Measurements from ENCODE around the gene CCDC187. TPM values are rescaled to one million over a fixed set of nuclear protein-coding genes. Genes with fewer than 3 reads are reported as not detected.

Gene CCDC187
- total RNA-seq, 1 experiment from 2014 or later: not detected

DNA sequence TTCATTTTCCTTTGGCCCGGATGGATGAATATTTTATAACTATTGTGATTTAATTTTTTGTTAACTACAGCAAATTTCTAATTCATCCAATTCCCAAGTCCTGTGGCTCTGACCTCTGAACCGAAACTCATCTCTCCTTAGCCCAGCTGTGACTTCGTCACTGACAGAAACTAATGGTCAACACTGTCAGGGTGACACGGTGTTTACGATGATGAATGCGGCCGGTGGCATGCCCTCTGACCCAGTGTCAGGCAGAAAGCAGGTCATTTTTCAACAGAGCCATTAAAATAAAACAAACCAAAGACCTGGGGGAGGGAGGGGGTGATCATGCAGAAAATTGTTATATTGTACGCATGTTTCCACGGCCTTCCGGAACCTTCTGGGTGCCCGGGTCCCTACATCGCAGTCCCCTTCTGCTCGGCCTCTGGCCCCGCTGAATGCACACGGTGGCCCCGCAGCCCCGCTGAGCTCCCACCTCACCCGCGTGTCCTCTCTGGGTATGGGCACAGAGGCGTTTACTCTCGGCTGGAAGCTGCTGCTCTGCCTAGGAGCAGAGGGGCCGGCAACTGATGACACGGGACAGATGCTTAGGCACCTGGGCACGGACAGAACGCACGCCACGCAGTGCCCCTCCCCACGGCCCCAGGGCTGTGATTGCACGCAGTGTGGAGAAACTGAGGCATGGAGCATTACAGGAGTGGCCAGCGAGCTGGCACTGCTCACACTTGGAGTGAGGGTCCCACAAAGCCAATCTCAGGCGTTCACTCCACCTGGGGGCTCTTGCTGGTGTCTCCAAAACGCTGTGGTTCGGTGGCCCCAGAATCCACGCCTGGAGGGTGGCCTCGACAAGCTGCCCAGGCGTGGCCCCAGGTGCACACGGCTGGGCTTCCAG lies 8.1 kb downstream of the CCDC187 start:
- DNase-seq (ENCODE audit: low read depth, low spot score): no peak

DNA sequence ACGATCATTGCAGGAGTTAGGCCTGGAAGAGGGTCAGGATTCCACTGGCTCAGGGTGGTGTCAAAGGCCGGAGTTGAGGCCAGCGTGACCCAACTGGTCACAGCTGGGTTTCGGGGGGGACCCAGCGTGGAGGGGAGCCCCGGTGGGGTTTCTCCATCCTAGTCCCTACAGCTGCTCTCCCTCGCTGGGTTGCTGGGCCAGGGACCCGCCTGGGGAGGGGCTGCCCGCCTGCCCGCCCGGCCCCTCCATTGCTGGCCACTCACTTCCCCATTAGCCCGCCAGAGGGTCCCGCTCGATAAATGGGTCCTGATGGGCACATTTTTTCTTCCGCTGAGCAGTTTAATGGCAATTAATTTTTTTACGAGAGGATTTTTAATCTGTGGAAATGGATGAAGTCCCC lies 8.8 kb downstream of the CCDC187 start:
- in situ Hi-C loops (cut with HindIII; ENCODE audit: low pct_unique_long_range_greater_than_20kb, low sequenced_read_pairs): no loop called here
- no peak for DNase-seq (ENCODE audit: low read depth, low spot score)

More for the DNA sequence above, 8.1 kb downstream of the CCDC187 start:
- in situ Hi-C loops (cut with HindIII; ENCODE audit: low pct_unique_long_range_greater_than_20kb, low sequenced_read_pairs): no loop called here

DNA sequence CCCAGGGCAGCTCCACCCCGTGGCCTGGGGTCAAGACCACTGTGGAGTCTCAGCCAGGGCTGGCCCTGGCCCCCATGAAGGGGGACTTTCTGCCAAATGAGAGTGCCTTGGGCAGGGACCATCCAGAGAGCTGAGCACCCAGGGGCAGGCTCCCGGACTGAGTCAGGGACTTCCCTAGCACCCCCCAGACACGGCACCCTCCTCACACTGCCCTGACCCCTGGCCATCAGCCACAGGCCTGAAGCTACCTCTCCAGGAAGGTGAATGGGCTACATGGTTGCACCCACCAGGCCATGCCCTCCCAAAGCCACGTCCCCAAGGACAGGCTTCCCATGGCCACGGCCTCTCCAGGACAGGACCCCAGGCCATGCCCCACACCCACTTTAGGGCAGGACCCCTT lies 9.5 kb downstream of the CCDC187 start:
- no peak for DNase-seq (ENCODE audit: low read depth, low spot score)
- in situ Hi-C loops (cut with HindIII; ENCODE audit: low pct_unique_long_range_greater_than_20kb, low sequenced_read_pairs): no loop called here

DNA sequence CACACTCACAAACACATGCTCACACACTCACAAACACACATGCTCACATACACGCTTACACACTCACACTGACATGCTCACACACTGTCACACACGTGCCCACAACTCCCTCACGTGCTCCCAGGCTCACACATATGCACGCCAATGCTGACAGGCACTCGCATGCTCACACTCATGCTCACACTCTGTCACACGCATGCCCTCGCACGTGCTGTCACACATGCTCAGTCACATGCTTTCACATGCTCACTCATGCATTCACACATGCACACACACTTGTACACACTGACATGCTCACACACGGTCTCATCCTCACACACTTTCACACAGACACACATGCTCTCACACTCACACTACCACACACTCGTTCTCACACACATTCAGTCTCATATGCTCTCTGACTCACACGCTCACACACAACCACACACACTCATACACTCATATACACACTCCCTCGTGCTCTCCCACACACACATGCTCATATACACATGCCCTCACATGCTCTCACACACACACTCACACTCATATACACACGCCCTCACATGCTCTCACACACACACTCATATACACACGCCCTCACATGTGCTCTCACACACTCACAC lies 10.3 kb downstream of the CCDC187 start:
- in situ Hi-C loops (cut with HindIII; ENCODE audit: low pct_unique_long_range_greater_than_20kb, low sequenced_read_pairs): no loop called here
- no peak for DNase-seq (ENCODE audit: low read depth, low spot score)

DNA sequence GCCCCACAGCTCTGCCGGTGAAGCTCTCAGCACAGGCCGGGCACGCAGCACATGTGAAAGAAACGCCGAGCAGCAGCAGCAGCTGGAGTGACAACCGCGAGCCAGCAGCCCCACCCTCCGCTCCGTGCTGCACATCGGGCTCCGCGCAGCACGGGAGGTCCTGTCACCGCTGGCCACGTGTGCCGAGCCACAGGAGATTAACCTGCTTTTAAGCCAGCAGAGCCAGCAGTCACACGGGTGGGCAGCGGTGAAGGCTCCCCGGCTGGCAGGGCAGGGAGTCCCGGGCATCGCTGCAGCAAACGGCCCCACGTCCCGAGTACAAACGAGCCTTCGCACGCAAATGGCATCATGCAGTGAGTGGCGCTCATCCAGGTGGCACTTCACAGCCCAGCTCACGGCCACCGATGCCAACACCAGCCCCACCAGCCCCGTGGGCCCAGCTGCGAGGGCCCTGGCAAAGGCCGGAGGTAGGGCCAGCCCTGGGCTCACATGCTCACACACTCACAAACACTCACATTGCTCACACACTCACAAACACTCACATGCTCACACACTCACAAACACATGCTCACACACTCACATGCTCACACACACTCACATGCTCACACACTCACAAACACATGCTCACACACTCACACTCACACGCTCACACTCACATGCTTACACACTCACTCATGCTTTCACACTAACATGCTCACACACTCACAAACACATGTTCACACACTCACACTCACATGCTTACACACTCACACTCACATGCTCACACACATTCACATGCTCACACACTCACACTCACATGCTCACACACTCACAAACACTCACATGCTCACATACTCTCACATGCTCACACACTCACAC lies 11.1 kb downstream of the CCDC187 start:
- no peak for DNase-seq (ENCODE audit: low read depth, low spot score)
- in situ Hi-C loops (cut with HindIII; ENCODE audit: low pct_unique_long_range_greater_than_20kb, low sequenced_read_pairs): no loop called here

DNA sequence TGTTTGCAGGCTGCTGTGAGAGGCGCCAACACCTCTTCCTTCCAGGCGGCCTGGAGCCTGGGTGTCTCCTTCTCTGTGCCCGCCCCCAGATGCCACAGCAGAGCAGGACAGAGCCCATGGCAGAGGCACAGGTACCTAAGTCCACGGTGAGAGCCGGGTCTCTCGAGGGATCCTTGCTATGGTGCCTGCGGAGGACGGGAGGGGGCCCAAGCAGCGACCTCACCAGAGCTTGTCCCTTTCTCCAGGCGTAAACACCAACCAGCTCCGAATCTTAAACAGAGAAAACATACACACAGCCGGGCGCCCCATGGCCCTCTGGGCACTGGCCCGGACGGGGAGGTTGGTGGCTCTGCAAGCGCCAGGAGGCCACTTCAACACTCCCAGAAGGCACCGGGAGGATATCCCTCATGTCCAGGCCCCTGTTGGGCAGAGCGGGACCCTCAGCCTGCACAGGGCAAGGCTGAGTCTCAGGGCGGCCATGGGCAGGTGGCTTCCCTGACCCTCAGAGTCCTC lies 11.8 kb downstream of the CCDC187 start:
- DNase-seq (ENCODE audit: low read depth, low spot score): no peak
- in situ Hi-C loops (cut with HindIII; ENCODE audit: low pct_unique_long_range_greater_than_20kb, low sequenced_read_pairs): no loop called here

DNA sequence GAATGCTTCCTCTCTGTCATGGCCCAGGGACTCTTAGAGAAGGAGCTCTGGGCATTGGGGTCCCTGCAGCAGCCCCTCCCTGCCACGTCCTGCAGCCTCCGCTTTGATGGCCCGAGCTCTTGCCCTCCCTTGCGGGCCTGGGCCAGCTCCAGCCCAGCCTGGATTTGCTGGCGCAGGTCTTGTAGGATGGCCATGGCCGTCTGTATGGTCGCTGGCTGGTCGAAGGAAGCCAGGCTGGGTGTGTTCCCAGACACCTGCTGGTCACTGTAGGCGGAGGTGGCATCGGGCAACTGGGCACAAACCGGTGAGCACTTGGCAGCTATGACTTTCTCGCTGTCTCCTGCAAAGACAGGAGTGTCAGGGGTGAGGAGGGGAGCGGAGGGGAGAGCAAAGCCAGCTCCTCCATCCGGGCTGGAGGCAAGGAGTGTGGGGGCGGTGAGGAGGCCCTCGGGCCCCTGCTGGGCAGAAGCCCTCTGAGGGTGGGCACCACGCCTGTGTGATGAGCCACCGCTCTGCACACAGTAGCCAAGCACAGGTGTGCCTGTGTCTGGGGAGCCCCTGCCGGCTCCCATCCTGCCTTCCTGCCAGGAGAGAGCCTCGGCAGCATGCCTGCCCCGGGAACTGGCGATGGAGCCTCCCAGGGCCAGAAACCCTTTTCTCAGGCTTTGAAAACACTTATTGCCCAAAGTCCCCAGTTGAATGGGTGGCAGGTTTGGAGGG lies 12.4 kb downstream of the CCDC187 start:
- no peak for DNase-seq (ENCODE audit: low read depth, low spot score)
- in situ Hi-C loops (cut with HindIII; ENCODE audit: low pct_unique_long_range_greater_than_20kb, low sequenced_read_pairs): no loop called here

DNA sequence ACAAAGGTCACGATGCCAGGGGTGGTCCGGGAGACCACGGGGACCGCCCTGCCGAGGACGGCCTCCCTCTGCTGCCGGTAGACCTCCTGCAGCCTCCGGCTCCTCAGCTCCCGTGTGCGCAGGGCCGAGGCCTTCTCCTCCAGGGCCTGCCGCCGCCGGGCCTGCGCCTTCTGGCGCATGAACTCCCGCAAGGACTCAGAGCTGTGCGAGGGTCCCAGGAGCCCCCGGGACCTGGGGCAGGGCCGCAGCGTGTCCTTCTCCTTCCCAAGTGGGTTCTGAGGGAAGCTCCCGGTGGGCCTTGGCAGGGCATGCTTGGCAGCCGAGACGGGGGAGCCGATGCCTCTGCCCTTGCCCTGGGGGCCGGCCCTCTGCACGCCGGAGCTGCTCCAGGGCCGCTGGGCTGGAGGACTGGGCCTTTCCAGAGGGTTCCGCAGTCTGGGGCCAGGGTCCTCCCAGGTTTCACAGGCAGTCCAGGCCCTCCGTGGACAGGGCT lies 13.3 kb downstream of the CCDC187 start:
- no peak for DNase-seq (ENCODE audit: low read depth, low spot score)
- in situ Hi-C loops (cut with HindIII; ENCODE audit: low pct_unique_long_range_greater_than_20kb, low sequenced_read_pairs): no loop called here

DNA sequence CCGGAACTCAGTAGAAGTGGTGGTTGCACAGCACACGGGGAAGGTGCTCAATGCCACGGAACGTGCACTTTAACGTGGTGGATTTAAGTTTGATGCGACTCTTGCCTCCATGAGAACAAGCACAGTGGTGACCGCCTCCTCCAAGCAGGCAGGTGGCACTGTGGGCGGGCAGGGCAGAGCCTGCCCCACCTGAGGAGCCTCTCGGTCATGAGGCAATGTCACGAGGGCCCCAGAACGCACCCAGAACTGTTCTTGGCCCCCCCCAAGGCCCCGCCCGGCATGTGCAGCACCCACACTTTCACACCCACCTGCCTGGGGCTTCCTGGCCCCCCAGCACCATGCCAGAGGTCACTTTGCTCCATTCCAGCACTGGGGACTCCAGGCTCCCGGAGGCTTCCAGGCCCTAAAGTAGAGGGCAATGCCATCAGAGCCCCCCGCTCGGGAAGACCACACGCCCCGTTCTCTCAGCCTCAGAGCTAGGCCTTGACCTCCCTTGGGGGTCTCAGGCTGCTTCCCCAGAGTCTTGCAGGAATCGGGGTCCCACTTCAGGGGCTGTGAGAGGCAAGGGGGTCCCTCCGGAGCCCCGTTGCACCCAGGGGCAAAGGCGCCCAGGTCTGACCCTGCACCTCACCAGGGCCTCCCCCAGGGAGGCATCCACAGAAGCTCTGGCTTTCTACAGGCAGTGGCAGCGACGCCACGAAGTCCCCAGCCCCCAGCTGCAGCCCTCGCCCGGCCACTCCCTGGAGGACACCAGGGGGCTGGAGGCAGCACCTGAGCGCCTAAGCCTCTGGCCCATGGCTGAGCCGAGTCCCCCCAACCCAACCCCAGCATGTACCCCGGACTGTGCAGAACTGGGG lies 14.0 kb downstream of the CCDC187 start:
- DNase-seq (ENCODE audit: low read depth, low spot score): no peak
- in situ Hi-C loops (cut with HindIII; ENCODE audit: low pct_unique_long_range_greater_than_20kb, low sequenced_read_pairs): no loop called here

DNA sequence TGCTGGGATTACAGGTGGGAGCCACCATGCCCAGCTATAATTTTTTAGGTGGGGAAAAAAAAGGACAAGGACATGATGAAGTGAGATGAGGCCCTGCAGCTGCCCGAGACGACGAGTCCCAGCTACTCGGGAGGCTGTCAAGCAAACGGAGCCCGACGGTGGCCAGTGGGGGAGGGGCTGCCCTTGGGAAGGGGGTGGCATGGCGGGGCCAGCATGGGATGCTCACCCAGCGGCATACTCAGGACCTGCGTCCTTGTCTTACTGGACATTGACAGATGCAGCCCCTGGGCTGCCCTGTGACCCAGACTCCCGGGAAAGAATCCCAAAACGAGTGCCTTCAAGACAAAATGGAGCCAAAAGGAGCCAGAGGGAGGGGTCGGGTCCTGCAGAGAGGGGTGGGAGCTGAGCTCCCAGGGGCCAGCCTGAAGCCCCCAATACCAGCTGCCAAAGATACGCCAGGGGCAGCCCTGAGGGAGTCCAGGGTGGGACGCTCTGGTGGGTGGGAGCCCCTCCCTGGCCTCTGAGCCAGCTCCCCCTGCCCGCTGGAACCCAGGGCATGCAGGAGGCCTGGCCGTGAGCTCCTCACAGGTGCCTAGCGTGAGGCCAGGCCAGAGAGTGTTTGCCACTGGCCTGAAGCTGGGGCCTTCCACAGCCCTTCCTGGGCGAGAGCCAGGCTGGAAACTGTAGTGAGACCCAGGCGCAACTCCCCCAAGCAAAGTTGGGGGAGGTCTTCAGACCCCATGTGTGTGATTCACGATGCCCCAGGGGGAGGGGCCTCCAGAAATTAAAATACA lies 15.7 kb downstream of the CCDC187 start:
- in situ Hi-C loops (cut with HindIII; ENCODE audit: low pct_unique_long_range_greater_than_20kb, low sequenced_read_pairs): no loop called here
- DNase-seq (ENCODE audit: low read depth, low spot score): no peak

DNA sequence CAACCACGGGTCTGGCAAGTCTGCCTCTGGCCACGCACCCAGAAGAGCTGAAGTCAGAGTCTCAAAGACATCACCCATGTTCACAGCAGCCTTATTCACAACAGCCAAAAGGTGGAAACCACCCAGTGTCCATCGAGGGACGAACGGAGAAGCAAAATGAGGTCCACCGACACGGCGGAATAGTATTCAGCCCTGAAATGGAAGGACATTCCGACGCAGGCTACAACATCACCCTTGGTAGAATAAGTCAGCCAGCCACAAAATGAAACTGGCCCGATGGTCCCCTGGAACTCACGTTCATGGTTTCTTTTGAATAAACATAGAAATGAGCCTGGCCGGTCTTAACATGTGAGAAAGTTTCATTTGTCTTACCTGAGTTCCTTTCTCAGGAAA lies 16.9 kb downstream of the CCDC187 start:
- DNase-seq (ENCODE audit: low read depth, low spot score): no peak
- in situ Hi-C loops (cut with HindIII; ENCODE audit: low pct_unique_long_range_greater_than_20kb, low sequenced_read_pairs): no loop called here

DNA sequence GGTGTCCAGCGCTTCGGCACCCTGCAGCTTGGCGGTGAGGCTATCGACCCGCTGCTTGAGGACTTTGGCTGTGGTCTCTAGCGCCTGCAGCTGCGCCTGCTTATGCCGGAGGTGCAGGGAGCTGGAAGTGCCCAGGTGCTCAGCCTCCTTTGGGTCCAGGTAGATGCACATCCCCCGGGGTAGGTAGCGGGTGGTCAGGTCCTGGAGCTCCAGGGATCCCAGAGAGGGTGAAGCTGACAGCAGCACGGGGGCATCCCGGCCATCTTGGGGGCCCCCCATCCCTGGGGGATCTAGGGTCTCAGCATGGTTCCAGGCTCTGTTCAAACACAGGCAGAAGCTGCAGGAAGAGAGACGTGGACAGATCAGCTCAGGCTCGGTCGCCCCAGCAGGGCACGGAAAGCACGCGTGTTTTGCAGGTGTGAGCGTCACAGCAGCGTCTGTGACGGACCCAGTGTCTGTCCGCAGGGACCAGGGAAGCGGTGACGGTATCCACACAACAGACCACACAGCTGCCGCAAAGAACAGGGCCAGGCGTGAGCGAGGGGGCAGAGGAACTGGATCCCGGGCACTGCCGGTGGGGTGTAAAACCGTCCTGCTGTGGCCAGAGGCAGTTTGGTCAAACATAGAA lies 17.4 kb downstream of the CCDC187 start:
- no peak for DNase-seq (ENCODE audit: low read depth, low spot score)
- in situ Hi-C loops (cut with HindIII; ENCODE audit: low pct_unique_long_range_greater_than_20kb, low sequenced_read_pairs): no loop called here

DNA sequence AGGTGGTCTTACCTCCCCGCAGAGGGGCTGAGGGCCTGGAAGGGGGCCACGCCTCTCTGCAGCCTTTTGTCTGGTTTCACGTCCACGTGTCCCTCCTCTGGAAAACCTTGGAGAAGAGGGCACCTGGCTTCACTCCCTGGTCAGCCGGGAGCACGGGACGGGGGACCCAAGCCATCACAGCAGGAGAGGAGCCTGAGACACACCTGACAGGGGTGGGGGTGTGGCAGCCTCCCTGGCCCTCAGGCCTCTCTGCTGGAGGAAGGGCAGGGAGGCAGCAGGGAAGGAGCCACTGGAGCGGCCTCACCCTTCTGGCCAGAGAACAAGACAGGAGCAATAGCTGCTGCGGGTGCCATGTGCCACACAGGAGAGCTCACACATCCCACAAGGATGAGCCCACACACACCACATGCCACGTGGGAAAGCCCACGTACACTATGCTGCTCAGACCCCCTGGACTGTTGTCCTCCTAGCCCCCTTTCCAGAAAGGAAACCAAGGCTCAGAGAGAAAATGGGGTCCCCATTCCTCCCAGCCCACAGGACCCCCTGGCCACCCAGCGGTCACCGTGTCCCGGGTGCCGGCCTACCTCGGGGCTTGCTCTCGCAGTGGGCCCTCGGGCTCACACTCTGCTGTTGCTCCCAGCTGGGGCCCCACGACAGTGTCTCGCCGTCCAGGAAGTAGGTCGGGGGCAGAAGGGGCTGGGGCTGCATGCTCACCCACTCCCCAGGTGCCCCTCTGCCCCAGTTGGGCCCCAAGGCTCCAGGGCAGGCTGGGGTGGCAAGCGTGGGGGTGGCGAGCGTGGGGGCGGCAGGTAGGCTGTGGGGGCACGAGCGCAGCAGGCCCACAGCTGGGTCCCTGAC lies 18.2 kb downstream of the CCDC187 start:
- in situ Hi-C loops (cut with HindIII; ENCODE audit: low pct_unique_long_range_greater_than_20kb, low sequenced_read_pairs): no loop called here
- DNase-seq (ENCODE audit: low read depth, low spot score): no peak

DNA sequence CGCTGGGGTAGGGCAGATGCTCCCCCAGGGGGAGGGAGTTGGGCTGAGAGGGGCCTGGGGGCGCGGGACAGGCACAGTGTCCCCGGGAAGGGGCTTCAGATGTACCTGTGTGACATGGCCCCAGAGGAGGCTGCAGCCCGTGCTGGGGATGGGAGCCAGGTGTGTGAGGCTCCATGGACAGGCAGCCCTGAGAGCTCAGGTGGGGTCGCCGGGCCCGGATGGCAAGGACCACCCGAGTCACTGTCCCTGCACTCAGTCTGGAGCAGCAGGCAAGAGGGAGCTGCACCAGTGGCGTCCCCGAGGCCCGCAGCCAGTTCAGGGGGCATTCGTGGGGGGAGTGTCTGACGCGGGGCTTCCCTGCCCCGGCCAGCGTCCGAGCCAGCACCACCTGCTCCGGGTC lies 18.9 kb downstream of the CCDC187 start:
- DNase-seq (ENCODE audit: low read depth, low spot score): no peak
- in situ Hi-C loops (cut with HindIII; ENCODE audit: low pct_unique_long_range_greater_than_20kb, low sequenced_read_pairs): no loop called here

DNA sequence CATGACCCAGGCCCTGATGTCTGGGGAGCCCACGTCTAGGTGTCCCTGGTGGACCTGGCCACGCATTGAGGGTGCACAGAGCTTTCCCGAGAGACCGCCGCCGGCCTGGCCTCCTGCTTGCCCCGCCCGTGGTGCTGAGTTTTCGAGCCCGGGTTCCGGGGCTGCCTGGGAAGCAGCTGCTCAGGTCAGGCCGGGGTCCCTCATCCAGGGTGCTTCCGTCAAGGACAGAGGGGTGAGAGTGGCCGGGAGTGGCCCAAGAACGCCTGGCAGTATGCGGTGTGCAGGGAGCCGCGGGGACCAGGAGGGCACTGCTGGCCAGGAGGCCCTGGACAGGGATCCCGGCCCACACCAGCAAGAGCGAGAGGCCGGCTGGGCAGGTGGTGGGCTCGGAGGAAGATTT lies 19.6 kb downstream of the CCDC187 start:
- DNase-seq (ENCODE audit: low read depth, low spot score): no peak
- in situ Hi-C loops (cut with HindIII; ENCODE audit: low pct_unique_long_range_greater_than_20kb, low sequenced_read_pairs): no loop called here
